GM19395 (cell line): Measurements from ENCODE around the gene TFAP2C.

Source experiments
- ATAC-seq: cut with Tn5 transposase; IDR thresholded peaks from one replicate; pipeline ENCODE4 v1.9.1; 2021; ENCODE audit warnings: mild to moderate bottlenecking, moderate library complexity; ENCODE audit not compliant: unreplicated experiment

Gene TFAP2C

DNA sequence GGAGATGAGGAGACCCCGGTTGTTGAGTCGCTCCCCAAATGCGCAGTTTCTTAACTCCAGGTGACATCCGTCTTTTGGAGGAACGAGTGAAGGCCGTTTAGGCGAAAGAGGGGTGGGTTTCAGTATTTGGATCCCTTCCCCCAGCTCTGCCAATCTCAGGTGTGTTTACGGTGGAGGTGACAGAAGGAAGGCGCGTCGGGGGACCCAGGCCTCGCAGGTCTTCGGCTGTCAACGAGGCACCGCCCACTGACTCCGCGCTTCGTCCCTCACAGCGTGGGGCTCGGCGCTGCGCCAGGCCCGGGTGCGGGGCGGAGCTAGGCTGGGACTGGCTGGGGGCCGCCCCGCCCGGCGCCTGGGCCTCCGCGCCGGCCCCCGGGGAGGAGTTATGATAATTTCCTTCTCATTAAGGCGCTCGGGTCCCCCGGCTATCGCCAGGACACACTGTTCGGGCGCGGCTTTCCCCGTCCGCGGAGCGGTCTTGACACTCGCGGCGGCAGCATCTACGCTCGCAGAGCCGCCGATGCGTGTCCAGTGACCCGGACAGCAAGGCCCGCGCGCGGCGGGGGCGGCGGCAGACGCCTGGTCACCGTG, at the start of gene TFAP2C:
TFAP2C (plus strand) TSS at position 434 of the 591 bp plus-strand sequence. CDS start 239 bp downstream, outside the sequence.
- ATAC-seq, result no peak

DNA sequence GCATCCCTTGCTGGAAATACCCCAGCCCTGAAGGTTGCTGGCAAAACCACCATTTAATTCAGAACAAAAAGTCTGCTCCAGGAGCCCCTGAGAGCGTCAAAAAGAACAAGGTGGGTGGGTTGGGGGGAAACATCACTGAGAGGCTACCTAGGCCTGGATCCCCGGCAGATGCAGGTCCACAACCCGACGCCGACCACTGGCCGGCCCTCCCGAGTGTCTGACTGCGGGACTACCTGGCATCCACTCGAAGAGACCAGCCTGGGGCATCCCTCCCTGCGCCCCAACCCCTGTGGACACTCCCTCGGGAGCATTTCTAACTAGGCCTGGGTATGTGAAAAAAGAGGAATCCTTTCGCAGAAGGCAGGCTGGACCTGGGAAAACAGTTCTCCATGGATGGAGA, 48.9 kb upstream of the TFAP2C start:
- ATAC-seq, result no peak

DNA sequence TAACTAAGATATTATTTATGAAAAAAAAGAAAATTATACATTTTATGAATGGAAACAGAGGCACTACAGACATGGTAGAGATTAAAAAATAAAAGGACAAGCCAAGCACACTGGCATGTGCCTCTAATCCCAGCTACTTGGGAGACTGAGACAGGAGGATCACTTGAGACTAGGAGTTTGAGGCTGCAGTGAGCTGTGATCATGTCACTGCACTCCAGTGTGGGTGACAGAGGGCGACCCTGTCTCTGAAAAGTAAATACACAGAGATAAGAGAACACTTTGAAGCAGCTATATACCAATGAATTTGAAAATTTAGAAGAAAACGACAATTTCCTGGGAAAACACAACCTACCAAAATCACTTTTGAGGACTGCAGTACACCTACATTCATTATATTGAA, 47.4 kb upstream of the TFAP2C start:
- no peak for ATAC-seq

DNA sequence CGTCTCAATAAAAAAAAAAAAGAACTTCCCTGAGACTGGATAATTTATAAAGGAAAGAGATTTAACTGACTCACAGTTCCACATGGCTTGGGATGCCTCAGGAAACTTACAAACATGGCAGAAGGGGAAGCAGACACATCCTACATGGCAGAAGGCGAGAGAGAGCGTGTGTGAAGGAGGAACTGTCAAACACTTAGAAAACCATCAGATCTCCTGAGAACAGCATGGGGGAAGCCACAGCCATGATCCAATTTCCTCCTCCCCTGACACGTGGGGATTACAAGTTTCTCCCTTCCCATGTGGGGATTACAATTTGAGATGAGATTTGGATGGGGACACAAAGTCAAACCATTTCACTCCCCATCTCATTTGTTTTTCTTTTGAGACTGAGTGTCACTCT, 46.6 kb upstream of the TFAP2C start:
- no peak for ATAC-seq

DNA sequence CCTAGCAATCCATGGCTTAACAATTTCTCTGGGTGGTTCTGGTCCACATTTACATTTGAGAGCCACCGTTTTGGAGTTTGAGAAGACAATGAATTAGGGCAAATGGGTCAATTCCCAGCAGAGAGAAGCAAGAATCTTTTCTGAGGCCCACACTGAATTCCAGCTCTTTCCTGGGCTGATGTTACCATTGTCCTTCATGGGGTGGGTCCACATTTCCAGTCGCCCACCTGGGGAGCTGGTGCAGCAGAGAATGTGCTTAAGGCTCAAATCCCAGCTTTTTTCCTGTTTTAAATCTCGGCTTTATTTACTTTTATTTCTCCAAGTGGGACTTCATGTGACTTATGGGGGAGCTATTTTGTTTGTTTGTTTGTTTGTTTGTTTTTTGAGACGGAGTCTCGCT, 44.2 kb upstream of the TFAP2C start:
- no peak for ATAC-seq

DNA sequence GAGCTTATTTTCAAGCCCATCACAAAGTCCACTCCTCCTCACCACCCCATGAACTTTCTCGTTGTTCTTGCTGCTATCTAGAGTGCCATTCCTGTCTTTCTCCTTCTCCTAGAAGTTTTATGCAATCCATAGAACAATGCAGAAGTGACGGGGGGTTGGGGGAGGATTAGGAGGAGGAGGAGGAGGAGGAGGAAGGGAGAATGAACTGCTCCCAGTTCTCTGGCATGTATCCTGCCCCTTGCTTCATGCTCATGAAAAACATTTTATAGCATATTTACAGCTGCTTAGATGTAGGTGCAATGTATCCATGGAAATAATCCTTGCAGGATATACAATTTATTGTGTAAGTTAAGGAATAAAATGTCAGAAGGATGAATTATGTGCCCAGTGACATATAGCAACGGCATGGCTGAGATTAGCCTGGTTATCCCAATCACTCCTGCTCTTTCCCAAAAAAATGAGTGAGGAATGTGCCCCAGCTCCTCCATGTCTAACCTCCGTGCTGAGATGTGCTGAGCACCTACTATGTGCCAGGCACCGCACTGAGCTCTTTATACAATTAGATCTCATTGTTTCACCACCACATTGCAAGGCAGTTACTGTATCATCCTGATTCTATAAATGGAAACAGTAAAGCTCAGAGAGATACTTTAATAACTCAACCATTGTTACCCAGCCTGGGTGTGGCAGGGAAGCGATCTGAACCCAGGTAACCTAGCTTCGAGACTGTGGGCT, 41.6 kb upstream of the TFAP2C start:
- no peak for ATAC-seq

DNA sequence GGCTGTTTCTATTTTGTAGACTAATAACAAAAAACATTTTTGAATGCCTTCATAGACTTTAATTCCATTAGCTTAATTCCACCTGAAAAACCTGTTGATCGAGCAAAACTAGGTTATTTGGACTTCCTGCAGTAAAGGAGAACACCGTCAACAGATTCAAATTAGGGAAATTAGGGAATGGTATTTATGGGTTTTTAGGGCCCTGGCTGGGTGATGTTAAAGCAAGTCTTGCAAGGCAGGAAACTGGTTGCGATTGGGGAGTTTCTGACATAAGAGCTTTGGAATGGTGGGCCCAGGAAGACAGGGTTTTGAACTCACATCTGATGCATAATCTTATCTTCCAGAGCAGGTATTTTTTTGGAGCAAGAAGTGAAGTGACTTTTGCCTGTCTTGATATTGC, 40.1 kb upstream of the TFAP2C start:
- ATAC-seq, result no peak

DNA sequence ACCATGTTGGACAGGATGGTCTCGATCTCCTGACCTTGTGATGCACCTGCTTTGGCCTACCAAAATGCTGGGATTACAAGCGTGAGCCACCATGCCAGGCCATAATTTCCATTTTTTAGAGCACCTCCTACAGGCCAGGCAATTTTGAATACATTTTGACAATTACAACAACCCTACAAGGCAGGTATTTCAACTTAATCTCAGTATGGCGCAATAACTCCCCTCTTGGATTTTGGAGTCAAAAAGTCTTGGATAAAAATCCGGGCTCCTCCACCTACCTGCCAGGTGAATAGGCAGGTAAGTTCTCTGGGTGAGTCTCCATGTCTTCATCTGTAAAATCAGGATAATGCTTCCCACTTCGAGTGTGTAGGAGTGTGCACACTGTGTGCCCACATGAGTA, 39.5 kb upstream of the TFAP2C start:
- ATAC-seq, result no peak

DNA sequence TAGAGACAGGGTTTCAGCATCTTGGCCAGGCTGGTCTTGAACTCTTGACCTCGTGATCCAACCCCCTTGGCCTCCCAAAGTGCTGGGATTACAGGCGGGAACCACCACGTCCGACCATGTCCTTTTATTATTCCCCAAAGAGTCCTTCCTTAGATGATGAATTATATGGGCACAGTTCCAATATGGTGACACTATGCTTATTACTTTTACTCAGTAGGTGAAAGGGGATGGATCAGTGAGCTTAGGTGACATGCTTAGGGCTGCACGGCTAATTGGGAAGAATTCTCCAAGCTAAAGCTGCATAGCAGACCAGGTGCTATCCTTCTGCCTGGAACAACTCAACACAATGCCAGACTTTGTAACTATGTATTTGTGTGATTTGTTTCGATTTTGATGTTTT, 38.2 kb upstream of the TFAP2C start:
- no peak for ATAC-seq

DNA sequence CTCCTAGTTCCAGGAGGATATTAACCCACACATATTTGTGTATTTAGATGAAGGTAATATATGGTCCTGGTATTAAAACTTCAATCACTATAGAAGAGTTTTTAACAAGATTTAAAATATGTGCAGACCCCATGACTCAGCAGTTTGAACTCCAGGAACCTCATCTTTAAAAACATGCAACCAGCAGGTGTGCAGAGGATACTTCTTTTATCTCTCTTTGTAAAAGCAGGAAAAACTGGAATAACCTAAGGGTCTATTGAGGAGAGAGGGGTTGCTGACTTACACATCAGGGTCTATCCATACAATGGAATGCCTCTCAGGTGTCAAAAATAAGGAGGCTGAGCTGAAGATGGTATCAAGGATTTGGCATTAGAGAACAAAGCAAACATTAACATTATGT, 36.9 kb upstream of the TFAP2C start:
- ATAC-seq, result no peak

DNA sequence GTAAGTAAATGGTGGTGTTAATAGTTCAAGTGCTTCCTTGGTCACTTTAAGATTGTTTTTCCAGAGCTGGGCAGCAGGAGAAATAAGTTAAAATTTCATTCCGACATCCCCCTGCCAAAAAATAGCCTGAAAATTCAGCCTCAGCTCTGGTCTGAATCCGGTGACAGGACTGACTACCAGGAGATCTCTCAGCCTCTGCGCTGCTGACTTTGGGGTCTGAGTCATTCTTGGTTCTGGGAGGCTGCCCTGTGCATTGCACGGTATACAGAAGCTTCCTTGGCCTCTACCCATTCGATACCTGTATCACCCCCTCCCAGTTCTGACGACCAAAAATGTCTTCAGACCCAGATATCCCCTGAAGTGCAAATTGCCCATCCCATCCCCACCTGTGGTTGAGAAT, 36.3 kb upstream of the TFAP2C start:
- no peak for ATAC-seq

DNA sequence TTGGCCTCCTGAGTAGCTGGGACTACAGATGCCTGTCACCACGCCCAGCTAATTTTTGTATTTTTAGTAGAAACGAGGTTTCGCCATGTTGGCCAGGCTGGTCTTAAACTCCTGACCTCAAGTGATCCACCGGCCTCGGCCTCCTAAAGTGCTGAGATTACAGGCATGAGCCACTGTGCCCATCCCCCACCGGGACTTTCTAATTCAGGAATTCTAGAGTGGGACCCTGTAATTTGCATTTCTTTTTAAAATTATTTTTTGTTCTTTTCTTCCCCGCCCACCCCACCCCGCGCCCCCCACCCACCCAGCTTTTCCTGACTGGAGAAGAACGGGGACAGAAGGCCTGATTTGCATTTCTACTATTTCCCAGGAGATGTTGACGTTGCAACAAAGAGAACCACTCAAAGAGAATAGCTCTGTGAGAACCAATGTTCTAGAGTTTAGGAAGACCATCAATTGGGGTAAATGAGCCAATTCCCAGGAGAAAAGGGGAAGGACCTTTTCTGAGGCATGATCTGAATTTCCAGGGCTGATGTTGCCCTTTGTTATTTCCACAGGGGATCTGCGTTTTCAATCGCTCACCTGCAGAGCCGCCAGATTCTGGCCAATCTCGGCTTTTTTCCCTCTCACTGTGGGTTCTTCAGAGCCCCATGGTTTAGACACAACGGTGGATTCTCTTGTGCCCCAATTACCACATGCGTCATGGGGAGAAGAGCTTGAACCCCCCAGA, 33.2 kb upstream of the TFAP2C start:
- ATAC-seq, result no peak

DNA sequence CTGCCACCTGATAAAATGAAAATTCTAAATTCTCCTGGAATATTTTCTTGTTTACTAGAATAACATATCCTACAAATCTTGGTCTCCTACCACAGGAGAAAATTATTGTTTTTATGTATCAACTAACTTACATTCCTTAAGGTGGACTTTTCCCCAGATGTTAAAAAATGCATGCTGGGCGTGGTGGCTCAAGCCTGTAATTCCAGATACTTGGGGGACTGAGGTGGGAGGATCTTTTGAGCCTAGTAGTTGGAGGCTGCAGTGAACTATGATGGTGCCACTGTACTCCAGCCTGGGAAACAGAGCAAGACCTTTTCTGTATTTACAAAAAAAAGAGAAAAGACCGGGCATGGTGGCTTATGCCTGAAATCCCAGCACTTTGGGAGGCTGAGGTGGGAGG, 27.9 kb upstream of the TFAP2C start:
- ATAC-seq, result no peak

DNA sequence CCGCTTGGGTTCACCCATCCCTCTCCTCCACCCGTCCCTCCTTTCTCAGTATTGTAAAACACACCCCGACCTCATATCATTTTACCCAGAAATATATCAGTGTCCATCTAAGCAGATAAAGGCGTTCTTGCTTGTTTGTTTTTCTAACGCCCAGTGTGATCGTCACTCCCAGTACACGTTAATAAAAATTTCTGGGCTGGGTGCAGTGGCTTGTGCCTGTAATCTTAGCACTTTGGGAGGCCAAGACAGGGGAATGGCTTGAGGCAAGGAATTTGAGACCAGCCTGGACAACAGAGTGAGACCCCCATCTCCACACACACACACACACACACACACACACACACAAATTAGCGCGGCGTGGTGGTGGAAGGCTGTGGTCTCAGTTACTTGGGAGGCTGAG, 24.4 kb upstream of the TFAP2C start:
- no peak for ATAC-seq

DNA sequence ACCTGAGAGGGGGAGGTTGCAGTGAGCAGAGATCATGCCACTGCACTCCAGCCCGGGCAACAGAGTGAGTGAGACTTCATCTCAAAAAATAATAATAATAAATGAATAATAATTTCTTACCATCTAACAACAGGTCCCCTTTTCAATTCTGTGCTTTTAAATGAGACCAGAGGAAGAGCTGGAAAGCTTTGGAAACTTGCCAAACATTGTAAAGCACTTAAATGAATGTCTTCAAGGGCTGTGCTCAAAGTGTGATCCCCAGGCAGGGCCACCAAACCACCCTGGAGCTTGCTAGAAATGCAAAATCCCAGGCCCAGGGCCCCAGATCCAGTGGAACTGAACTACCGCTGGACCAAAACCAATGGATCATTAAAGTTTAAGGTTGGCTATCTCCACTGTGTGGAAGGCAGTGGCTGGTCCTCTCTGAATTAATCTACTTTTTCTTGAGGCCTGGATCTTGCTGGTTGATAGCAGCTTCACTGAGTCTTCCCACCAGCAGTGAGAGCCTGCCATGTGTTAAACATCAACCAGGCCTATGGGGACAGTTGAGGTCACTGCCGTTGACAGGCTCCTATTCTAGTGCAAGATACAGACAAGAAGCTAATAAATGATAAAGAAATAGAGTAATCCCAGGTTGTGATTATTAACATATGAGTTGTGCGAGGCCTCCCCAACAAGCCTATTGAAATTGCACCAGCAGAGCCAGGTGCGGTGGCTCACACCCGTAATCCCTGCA, 23.7 kb upstream of the TFAP2C start:
- ATAC-seq, result no peak

DNA sequence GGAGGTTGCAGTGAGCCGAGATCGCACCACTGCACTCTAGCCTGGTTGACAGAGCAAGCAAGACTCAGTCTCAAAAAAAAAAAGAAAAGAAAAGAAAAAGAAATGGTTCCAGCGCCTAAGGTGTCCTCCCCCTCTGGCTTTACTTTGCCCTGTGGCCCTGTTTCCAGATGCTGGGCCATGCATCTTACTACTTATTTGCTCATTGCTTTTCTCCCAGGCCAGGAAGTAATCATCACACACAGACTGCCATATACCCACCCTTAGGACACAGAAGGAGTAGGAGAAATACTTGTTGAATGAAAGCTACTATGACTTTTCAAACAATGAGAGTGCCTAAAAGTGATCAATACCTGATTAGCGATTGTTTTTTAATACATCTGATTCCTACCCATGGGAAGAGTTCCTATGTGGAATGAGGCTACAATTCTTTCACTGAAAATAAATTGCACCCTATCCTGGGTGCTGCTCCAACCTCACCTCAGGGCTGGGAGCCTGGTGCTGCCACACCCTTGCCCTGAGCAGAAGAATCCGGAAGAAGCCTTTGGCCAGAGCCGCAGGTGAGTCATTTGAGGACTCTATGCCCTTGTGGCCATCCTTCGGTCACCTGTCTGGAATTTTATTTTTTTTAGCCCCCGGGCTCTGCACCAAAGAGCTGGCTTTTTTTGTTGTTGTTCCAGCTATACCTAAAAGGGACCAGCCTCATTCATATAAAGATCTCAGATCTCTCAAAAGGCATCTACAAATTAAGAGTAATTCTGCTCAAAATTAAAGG, 22.7 kb upstream of the TFAP2C start:
- no peak for ATAC-seq

DNA sequence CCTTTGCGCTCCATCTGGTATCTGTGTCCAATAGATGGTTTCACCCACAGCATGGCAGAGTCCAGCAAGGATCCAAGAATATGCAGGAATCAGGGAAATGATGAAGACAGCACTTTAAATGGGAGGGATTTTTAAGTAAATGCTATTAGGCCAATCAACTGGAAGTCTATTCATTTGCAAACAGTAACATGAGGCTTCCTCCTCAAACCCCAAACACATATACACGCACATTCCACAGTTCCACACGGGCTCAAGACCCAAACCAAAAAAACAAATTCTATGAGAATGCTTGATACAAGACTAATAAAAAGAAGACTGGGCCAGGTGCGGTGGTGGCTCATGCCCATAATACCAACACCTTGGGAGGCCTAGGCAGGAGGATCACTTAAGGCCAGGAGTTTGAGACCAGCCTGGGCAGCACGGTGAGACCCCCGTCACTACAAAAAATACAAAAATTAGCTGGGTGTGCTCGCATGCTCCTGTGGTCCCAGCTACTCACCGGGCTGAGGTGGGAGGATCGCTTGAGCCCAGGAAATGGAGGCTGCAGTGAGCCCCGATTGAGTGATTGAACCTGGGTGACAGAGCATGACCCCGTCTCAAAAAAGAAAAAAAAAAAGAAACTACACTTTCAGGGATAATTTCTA, 21.9 kb upstream of the TFAP2C start:
- no peak for ATAC-seq

DNA sequence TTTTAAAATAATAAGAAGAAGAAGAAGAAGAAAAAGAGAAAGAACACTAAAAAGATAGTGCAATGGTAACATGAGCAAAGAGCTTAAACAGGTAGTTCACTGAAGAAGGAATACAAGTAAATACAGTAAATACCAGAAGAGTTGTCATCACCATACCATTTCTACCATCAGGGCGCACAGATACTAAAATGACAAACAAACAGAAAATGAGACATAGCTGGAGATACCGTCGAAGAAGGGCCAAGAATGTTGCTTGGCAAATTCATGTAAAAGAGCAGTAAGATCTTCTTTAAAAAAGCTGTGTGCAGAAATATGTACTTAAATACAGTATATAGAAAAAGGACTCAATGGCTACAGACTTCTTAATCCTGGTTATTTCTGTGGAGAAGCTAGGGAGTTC, 20.7 kb upstream of the TFAP2C start:
- no peak for ATAC-seq

DNA sequence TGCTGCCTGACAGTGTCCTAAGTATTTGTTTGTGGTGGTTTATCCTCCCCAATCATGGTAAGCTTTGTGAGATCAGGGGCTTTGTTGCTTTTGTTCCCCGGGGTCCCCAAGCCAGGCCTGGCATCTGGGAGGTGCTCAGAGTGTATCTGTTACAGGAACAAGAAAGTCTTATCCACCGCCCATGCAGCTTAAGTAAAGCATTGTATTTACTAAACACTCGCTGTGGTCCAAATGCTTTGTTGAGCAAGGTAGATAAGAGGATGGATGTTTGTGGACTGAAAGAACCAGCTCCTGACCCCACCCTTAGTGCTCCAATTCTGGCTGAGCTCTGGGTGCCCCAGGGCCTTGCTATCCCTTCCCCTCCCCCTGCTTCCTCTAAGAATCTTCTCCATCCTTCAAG, 19.8 kb upstream of the TFAP2C start:
- no peak for ATAC-seq

DNA sequence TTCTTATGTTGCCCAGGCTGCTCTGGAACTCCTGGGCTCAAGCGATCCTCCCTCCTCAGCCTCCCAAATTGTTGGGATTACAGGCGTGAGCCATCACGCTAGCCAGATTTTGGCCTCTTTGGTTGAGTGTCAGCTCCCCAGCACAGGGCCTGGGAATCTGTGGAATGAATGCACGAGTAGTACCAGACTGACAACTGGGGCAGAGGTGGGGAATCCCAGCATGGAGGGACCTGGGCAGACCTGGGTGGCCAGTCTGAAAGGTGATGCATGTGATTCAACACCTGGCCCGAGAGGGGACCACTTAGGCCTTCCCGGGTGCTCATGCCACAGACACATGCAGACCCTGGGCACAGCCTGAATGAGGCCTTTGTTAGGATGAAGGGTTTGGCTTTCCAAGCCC, 19.0 kb upstream of the TFAP2C start:
- no peak for ATAC-seq
